ENCODE data around the gene GTF2IRD1.
"Not testable (repeated sequence)": the region's sequence is repeated elsewhere in the genome, so short reads cannot be mapped to it uniquely, and the experiment has no call there.

The GTF2IRD1 gene

GRCh38 chr7:74516214-74516613 lies 62.5 kb downstream of the GTF2IRD1 start:
- DNase-seq (ENCODE audit: low read depth in 2 of 2) = no peak

DNA sequence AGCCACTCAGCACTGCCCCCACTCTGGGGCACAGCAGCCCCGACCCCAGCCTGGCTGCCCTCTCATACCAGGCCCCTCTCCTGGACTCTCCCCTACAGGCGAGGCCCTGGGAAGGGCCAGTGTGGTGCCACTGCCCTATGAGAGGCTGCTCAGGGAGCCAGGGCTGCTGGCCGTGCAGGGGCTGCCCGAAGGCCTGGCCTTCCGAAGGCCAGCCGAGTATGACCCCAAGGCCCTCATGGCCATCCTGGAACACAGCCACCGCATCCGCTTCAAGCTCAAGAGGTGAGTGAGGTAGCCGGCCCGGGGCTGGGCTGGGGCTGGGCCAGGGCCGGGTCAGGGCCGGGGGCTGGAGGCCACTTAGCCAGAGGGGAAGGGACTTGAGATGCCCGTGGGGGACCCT lies 64.3 kb downstream of the GTF2IRD1 start:
- no peak for DNase-seq (ENCODE audit: low read depth in 2 of 2)

GRCh38 chr7:74518654-74519053 lies 64.9 kb downstream of the GTF2IRD1 start:
- DNase-seq (ENCODE audit: low read depth in 2 of 2) = no peak

GRCh38 chr7:74519395-74519794 lies 65.7 kb downstream of the GTF2IRD1 start:
- no peak for DNase-seq (ENCODE audit: low read depth in 2 of 2)

DNA sequence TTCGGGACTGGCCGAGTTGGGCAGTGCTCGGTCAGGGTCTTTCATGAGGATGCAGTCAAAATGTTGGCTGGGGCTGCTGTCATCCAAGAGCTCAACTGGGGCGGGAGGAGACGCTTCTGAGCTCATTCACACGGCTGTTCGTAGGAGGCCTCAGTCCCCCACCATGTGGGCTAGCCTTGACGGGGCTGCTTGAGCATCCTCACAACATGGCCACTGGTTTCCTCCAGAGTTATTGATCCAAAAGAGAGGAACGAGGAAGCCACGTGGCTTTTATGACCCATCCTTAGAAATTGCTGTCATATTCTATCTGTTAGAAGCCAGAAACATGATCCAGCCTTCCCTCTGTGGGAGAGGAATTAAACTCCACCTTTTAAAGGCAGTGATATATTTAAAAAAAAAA lies 68.1 kb downstream of the GTF2IRD1 start:
- DNase-seq (ENCODE audit: low read depth in 2 of 2) = no peak

DNA sequence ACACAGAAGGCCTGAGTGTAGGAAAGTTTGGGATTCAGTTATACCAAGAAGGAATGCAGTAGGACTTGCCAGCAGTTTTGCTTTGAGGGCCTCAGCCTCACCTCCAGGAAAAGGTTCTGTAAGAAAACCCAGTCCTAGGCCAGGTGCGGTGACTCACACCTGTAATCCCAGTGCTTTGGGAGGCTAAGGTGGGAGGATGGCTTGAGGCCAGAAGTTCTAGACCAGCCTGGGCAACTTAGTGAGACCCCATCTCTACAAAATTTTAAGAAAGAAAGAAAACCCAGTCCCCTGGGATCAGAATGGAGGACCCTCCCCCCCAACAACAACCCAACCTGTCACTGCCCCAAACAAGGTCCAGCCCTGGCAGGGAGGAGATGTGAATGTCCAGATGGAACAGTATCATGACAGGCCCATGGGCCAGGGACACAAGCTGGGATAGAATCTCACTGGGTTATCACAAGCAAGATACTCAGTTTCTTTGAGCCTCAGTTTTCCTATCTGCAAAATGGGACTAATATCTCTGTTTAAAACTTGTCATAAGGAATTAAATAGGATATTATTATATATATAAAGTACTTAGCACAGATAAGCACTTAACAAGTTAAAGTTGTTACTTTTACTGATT lies 68.7 kb downstream of the GTF2IRD1 start:
- no peak for DNase-seq (ENCODE audit: low read depth in 2 of 2)

GRCh38 chr7:74523015-74523414 lies 69.3 kb downstream of the GTF2IRD1 start:
- no peak for DNase-seq (ENCODE audit: low read depth in 2 of 2)

DNA sequence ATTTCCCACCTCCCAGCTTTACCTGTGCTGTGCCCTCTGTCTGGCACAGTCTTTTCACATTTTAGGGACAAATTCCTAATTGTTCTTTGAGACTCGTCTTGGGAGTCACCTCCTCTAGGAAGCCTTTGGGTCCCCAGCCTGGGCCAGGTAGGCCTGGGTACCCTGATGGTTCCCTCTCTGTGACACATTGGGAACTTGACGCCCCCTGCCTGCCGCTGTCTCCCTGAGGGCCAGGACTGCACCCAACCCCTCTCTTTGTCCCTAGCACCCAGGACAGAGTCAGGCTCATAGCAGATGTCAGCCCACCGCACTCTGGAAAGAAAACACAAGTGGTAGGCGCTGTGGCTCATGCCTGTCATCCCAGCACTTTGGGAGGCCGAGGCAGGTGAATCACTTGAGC lies 71.4 kb downstream of the GTF2IRD1 start:
- DNase-seq (ENCODE audit: low read depth in 2 of 2) = no peak

- no peak for DNase-seq (ENCODE audit: low read depth in 2 of 2)
Observed at GRCh38 chr7:74525881-74526280, 72.2 kb downstream of the GTF2IRD1 start.

- DNase-seq (ENCODE audit: low read depth in 2 of 2) = no peak
Observed at GRCh38 chr7:74526780-74527179, 73.1 kb downstream of the GTF2IRD1 start.

- DNase-seq (ENCODE audit: low read depth in 2 of 2) = no peak
Observed at GRCh38 chr7:74527842-74528241, 74.1 kb downstream of the GTF2IRD1 start.

GRCh38 chr7:74528773-74529172 lies 75.1 kb downstream of the GTF2IRD1 start:
- not testable (repeated sequence) for DNase-seq (ENCODE audit: low read depth in 2 of 2)

DNA sequence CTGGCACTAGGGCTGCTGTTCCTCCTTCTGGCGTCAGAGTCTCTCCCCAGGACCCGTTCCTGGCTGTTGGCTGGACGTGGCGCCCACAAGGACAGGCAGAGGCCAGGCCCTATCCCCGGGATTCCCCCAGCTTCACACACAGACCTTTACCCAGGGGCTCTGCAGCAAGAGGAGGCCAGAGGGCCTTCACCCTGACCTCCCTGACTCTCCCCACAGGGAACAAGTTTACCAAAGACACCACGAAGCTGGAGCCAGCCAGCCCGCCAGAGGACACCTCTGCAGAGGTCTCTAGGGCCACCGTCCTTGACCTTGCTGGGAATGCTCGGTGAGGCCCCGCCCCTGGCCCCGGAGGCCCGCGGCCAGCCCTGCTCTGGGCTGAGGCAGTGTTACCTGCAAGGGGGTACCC lies 82.2 kb downstream of the GTF2IRD1 start:
- no peak for DNase-seq (ENCODE audit: low read depth in 2 of 2)

DNA sequence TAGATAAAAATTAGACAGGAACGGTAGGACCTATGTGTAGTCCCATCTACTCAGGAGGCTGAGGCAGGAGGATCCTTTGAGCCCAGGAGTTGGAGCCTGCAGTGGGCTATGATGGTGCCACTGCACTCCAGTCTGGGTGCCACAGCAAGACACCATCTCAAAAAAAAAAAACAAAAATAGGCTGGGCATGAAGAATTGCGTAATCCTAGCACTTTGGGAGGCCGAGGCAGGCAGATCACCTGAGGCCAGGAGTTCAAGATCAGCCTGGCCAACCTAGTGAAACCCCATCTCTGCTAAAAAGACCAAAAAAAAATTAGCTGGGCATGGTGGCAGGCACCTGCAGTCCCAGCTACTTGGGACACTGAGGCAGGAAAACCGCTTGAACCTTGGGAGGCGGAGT lies 88.2 kb downstream of the GTF2IRD1 start:
- DNase-seq (ENCODE audit: low read depth in 2 of 2) = not testable (repeated sequence)

DNA sequence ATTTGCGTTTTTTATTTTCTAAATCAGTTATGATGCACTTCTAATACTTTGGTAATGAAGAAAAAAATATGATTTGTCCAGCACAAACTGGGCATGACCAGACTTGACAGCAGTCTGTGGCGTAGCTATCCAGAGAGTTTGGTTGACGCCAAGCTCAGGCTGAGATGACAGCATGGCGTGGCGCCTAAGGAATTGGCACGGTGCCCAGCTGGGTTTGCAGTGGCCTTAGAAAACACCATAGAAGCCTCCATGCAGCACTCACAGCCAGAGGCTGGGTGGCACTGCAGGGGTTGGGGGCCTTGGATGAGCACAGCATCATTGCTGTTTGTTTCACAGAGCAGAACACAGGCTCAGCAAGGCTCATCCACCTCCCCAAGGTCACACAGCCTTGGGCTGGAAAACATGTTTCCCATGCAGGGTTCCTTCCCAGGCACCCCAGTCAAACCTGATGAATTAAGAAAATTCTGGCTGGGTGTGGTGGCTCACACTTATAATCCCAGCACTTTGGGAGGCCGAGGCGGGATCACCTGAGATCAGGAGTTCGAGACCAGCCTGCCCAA lies 88.9 kb downstream of the GTF2IRD1 start:
- DNase-seq (ENCODE audit: low read depth in 2 of 2) = no peak

DNA sequence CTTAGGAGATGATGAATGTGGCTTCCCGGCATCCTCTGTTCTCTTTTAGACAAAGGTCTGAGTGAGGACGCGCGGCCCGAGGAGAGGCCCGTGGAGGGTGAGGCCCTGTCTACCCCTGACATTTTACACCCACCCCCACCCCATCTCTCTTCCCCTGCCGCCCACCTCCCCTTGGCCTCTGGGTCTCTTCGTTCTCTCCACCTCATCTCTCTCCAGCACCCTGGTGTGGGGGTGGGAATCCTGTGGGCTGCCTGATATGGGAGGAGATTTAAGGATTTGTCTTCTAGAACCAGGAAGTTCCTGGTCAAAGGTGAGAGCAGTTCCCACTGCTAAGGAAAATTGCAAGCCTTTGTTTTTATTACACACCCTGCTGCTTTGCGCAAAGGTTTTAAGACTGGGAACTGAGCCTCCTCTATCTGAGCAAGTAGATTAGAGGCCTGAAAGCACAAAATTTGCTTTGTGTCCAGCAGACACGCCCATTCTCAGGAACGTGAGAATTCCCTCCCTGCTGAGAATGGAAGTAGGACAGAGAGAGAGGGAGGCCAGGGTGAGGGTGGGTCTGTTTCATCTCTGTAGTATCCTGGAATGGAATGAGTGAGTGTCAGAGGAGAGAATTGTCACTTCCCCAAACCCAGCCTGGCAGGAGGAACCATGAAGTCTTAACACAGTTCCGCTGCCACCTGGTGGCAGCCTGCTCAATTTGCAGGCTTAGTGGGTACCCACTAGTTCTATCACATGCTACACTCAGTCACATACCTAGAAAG lies 91.2 kb downstream of the GTF2IRD1 start:
- DNase-seq (ENCODE audit: low read depth in 2 of 2) = peak; percentile 7 to 10

- DNase-seq (ENCODE audit: low read depth in 2 of 2) = no peak
Observed at GRCh38 chr7:74545921-74546320, 92.2 kb downstream of the GTF2IRD1 start.

- not testable (repeated sequence) for DNase-seq (ENCODE audit: low read depth in 2 of 2)
Observed at GRCh38 chr7:74553596-74554012, 99.9 kb downstream of the GTF2IRD1 start.

GRCh38 chr7:74554178-74554577 lies 100.5 kb downstream of the GTF2IRD1 start:
- no peak for DNase-seq (ENCODE audit: low read depth in 2 of 2)

DNA sequence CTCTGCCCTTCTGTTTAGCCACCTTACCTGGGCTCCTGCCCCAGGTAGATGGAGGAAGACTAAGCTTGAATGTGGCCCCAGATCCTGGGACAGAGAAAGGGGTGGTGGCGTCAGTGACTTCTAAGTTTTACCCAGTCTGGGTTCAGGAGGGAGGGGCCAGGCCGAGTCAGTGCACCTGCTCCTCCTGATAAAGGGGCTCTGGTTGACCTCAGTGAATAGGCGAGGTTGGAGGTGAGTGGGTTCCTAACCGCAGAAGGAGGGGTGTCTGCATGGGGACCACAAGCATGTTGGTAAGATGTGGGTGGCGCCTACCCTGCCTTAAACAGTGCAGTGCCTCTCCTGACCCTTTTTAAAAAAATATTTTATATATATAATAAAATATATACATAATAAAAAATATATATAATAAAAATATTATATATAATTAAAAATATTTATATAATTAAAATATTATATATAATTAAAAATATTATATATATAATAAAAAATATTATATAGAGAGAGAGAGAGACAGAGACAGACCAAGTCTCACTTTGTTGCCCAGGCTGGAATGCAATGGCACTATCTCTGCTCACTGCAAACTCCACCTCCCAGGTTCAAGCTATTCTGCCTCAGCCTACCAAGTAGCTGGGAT lies 106.5 kb downstream of the GTF2IRD1 start:
- DNase-seq (ENCODE audit: low read depth in 2 of 2) = no peak

DNA sequence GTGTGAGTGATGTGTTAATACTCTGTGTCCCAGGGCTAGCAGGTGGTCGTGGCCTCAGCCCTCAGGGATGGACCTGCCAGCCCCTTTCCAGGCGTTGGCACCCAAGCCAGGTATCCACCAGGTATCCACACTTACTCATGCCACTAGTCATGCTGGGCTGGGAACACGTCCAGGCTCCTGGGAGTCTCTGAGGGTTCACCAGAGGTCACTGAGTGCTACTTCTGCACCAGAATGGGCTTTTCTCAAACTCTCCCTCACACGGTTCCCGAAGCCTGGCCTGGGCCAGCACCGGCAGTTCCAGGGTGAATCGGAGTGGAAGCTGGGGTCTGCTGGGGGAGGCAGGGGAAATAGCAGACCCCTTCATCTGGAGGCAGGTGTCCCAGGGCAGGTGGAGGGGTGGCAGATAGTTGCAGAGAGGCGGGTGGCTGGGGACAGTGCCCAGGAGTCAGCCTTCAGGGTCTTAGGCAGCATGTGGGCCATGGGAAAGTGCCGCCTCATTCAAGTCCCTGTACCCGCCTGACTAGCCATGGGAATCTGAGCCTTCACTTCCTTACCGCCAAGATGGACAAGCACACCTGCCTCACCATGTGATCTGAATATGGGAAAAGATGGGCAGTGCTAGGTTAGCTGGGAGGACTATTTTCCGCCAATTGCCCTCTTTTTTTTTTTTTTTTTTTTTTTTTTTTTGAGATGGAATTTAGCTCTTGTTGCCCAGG lies 108.3 kb downstream of the GTF2IRD1 start:
- DNase-seq (ENCODE audit: low read depth in 2 of 2) = no peak

- not testable (repeated sequence) for DNase-seq (ENCODE audit: low read depth in 2 of 2)
Observed at GRCh38 chr7:74563639-74564038, 109.9 kb downstream of the GTF2IRD1 start.
